ENCODE results near the gene CASZ1.

GRCh38 chr1:10697621-10698160 is 98.8 kb downstream of the CASZ1 start:
- TF ChIP-seq POLR2A (IDR thresholded peaks at IDR 0.05; ENCODE audit: low read length) (no peak), CTCF (IDR thresholded peaks at IDR 0.05) (no peak), CHD2 (IDR thresholded peaks at IDR 0.05; ENCODE audit: low read length, partially characterized antibody) (no peak)
